Neural progenitor cell (in vitro differentiated cells): ENCODE data around the gene CDK5. TPM values are rescaled to one million over a fixed set of nuclear protein-coding genes. Genes with fewer than 3 reads are reported as not detected.

ENCODE experiments used
- DNase-seq: peaks from one replicate; pipeline ENCODE4 v3.0.0-alpha.2; 2016; ENCODE audit warnings: low spot score
- H2AFZ ChIP-seq: fragments of 200-600 bp; sonication (generic); replicated peaks from 2 replicates; pipeline ENCODE4 v1.6.1; 2016; ENCODE audit warnings: antibody characterized with exemption
- H3F3A ChIP-seq: fragments of 200-600 bp; sonication (generic); 2 replicates; pipeline ENCODE4 v1.6.1; 2016; ENCODE audit warnings: antibody characterized with exemption, low read depth
- H3K27ac ChIP-seq: fragments of 200-600 bp; sonication (generic); 2 replicates; pipeline ENCODE4 v1.5.1; 2016; ENCODE audit warnings: mild to moderate bottlenecking
- H3K27me3 ChIP-seq: fragments of 200-600 bp; sonication (generic); 2 replicates; pipeline ENCODE4 v1.6.1; 2016; ENCODE audit warnings: mild to moderate bottlenecking, moderate library complexity
- H3K36me3 ChIP-seq: fragments of 200-600 bp; sonication (generic); 2 replicates; pipeline ENCODE4 v1.5.1; 2016
- H3K4me1 ChIP-seq: fragments of 200-600 bp; sonication (generic); 2 replicates; pipeline ENCODE4 v1.6.1; 2016; ENCODE audit warnings: mixed run types
- H3K4me2 ChIP-seq: fragments of 200-600 bp; sonication (generic); 2 replicates; pipeline ENCODE4 v1.6.1; 2016
- H3K4me3 ChIP-seq: fragments of 200-600 bp; sonication (generic); 2 replicates; pipeline ENCODE4 v1.5.1; 2016
- H3K79me2 ChIP-seq: fragments of 200-600 bp; sonication (generic); 2 replicates; pipeline ENCODE4 v1.6.1; 2016; ENCODE audit warnings: low read depth
- H3K9ac ChIP-seq: fragments of 200-600 bp; sonication (generic); 2 replicates; pipeline ENCODE4 v1.6.1; 2016
- H3K9me3 ChIP-seq: fragments of 200-600 bp; sonication (generic); 2 replicates; pipeline ENCODE4 v1.5.1; 2016; ENCODE audit warnings: low read depth
- H4K20me1 ChIP-seq: fragments of 200-600 bp; sonication (generic); 2 replicates; pipeline ENCODE4 v1.6.1; 2016; ENCODE audit warnings: low read depth
- H3K27ac Mint-ChIP-seq: 3 replicates; pipeline ENCODE4 v1.8.0; 2021; ENCODE audit warnings: mixed read lengths
- H3K27me3 Mint-ChIP-seq: 2 replicates; pipeline ENCODE4 v1.8.0; 2022; ENCODE audit warnings: low read depth, mild to moderate bottlenecking, inconsistent platforms, moderate library complexity, mixed read lengths; ENCODE audit not compliant: insufficient read depth
- H3K36me3 Mint-ChIP-seq: 3 replicates; pipeline ENCODE4 v1.8.0; 2021; ENCODE audit warnings: mixed read lengths
- H3K4me1 Mint-ChIP-seq: 3 replicates; pipeline ENCODE4 v1.8.0; 2021; ENCODE audit warnings: mixed read lengths
- H3K4me3 Mint-ChIP-seq: 3 replicates; pipeline ENCODE4 v1.8.0; 2021; ENCODE audit warnings: mild to moderate bottlenecking, moderate library complexity, mixed read lengths
- H3K9me3 Mint-ChIP-seq: 3 replicates; pipeline ENCODE4 v1.8.0; 2020; ENCODE audit warnings: mixed read lengths
- EZH2 ChIP-seq: fragments of 200-600 bp; sonication (generic); IDR thresholded peaks from 2 replicates; pipeline ENCODE4 v1.6.1; 2017; ENCODE audit warnings: antibody characterized with exemption, mild to moderate bottlenecking, moderate library complexity
- EZH2phosphoT487 ChIP-seq: fragments of 200-600 bp; sonication (generic); IDR thresholded peaks from 2 replicates; pipeline ENCODE4 v1.6.1; 2017; ENCODE audit warnings: antibody characterized with exemption
- total RNA-seq: library from RNA; depleted of rRNA; stranded (reverse); fragments of >200 nt; gene quantifications from 2 replicates; pipeline ENCODE4 v1.2.3, GENCODE V29; 2015; ENCODE audit warnings: low replicate concordance
- TF ChIP-seq, protein P1 (sequence below): fragments of 200-600 bp; sonication (generic); IDR thresholded peaks from 2 replicates; pipeline ENCODE4 v1.5.1; 2017; ENCODE audit warnings: antibody characterized with exemption, mild to moderate bottlenecking

The CDK5 gene
- total RNA-seq, 1 donor from 2014 or later, result 8.1 TPM

DNA sequence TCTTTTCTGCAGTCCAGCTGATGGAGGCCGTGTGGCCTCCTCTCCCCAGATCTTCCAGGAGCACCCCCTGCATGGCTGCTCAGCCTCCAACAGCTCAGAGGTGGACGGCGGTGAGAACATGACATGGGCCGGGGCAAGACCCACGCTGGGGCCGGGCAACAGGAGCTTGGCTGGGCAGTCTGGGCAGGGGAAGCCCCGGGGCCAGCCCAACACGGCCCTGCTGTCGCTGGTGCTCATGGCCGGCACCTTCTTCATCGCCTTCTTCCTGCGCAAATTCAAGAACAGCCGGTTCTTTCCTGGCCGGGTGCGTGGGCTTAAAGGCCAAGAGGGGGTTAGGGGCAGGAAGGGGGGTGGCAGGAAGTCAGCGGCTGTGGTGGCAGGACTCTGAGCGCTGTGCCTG, 16.3 kb upstream of the CDK5 start:
- Histone ChIP-seq H3F3A (peaks cover 17% of the 10 kb centered on the region), H2AFZ (no peak overlapping the region), H3K9me3 (no peaks in the 10 kb centered on the region), H3K4me2 (no peak overlapping the region), H3K27me3 (no peaks in the 10 kb centered on the region), H3K36me3 (no peaks in the 10 kb centered on the region), H4K20me1 (peaks cover 13% of the 10 kb centered on the region), H3K79me2 (peaks cover 2% of the 10 kb centered on the region), H3K27ac (no peak overlapping the region), H3K9ac (no peak overlapping the region), H3K4me1 (peaks cover 4% of the 10 kb centered on the region), H3K4me3 (no peak overlapping the region)
- peaks cover 10% of the 10 kb centered on the region for H3K4me1 Mint-ChIP-seq
- TF ChIP-seq EZH2phosphoT487, result no peak
- TF ChIP-seq, protein P1, sequence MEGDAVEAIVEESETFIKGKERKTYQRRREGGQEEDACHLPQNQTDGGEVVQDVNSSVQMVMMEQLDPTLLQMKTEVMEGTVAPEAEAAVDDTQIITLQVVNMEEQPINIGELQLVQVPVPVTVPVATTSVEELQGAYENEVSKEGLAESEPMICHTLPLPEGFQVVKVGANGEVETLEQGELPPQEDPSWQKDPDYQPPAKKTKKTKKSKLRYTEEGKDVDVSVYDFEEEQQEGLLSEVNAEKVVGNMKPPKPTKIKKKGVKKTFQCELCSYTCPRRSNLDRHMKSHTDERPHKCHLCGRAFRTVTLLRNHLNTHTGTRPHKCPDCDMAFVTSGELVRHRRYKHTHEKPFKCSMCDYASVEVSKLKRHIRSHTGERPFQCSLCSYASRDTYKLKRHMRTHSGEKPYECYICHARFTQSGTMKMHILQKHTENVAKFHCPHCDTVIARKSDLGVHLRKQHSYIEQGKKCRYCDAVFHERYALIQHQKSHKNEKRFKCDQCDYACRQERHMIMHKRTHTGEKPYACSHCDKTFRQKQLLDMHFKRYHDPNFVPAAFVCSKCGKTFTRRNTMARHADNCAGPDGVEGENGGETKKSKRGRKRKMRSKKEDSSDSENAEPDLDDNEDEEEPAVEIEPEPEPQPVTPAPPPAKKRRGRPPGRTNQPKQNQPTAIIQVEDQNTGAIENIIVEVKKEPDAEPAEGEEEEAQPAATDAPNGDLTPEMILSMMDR, result no peak
- TF ChIP-seq EZH2, result no peak
- H3K27ac Mint-ChIP-seq, result no peak overlapping the region
- H3K4me3 Mint-ChIP-seq, result no peak overlapping the region
- H3K9me3 Mint-ChIP-seq, result no peaks in the 10 kb centered on the region
- H3K27me3 Mint-ChIP-seq, result peaks cover 8% of the 10 kb centered on the region
- peaks cover 11% of the 10 kb centered on the region for H3K36me3 Mint-ChIP-seq
- DNase-seq, result no peak

DNA sequence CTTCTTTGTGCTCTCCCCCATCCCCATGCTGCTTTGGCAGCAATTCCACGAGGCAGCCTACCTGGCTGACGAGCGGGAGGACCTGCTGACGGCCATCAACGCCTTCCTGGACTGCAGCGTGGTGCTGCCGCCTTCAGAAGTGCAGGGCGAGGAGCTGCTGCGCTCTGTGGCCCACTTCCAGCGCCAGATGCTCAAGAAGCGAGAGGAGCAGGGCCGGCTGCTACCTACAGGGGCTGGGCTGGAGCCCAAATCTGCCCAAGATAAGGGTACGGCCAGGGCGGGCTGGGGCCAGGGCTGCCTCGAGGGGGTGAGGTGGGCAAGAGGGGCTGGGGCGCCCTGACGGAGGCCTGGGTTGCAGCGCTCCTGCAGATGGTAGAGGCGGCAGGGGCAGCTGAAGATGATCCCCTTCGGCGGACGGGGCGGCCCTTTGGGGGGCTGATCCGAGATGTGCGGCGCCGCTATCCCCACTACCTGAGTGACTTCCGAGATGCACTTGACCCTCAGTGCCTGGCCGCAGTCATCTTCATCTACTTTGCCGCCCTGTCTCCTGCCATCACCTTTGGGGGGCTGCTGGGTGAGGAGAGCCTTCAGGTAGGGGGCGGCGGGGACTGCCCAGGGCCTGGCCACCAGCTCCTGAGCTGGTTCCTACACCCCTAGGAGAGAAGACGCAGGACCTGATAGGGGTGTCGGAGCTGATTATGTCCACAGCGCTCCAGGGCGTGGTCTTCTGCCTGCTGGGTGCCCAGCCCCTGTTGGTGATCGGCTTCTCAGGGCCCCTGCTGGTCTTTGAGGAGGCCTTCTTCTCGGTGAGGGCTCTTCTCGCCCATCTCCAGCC, 13.6 kb upstream of the CDK5 start:
- DNase-seq, result no peak
- H2AFZ ChIP-seq, result no peak overlapping the region
- H3K9me3 ChIP-seq, result no peaks in the 10 kb centered on the region
- Mint-ChIP-seq H3K27me3 (peaks cover 8% of the 10 kb centered on the region), H3K27ac (no peak overlapping the region), H3K4me1 (peaks cover 2% of the 10 kb centered on the region), H3K36me3 (peaks cover 14% of the 10 kb centered on the region), H3K9me3 (no peaks in the 10 kb centered on the region), H3K4me3 (no peak overlapping the region)
- H3K27me3 ChIP-seq, result no peaks in the 10 kb centered on the region
- no peaks in the 10 kb centered on the region for H3F3A ChIP-seq
- H3K27ac ChIP-seq, result no peak overlapping the region
- no peaks in the 10 kb centered on the region for H3K79me2 ChIP-seq
- H3K36me3 ChIP-seq, result no peaks in the 10 kb centered on the region
- no peaks in the 10 kb centered on the region for H3K4me1 ChIP-seq
- H4K20me1 ChIP-seq, result no peaks in the 10 kb centered on the region
- H3K9ac ChIP-seq, result no peak overlapping the region
- no peak overlapping the region for H3K4me2 ChIP-seq
- TF ChIP-seq EZH2phosphoT487 (no peak), EZH2 (no peak)
- TF ChIP-seq, protein P1, result no peak
- H3K4me3 ChIP-seq, result no peak overlapping the region

DNA sequence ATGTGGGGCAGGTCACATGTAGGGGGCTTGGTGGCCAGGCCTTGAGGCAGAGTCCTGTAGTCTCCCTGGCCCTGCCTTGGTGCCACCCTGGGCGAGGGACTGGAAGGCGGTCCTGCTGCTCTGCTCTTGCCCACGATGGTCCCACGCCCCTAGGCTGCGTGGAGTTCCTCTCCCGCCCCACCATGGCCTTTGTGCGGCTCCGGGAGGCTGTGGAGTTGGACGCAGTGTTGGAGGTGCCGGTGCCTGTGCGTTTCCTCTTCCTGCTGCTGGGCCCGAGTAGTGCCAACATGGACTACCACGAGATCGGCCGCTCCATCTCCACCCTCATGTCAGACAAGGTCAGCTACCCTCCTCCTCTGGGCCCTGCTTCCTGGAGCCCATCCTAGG, 12.9 kb upstream of the CDK5 start:
- Mint-ChIP-seq H3K27me3 (peaks cover 5% of the 10 kb centered on the region), H3K36me3 (peaks cover 13% of the 10 kb centered on the region), H3K4me1 (peaks cover 2% of the 10 kb centered on the region), H3K27ac (no peak overlapping the region), H3K9me3 (no peaks in the 10 kb centered on the region), H3K4me3 (no peak overlapping the region)
- DNase-seq, result no peak
- no peak overlapping the region for H3K9ac ChIP-seq
- H2AFZ ChIP-seq, result no peak overlapping the region
- no peaks in the 10 kb centered on the region for H4K20me1 ChIP-seq
- H3K27me3 ChIP-seq, result no peaks in the 10 kb centered on the region
- H3K4me2 ChIP-seq, result no peak overlapping the region
- no peak overlapping the region for H3K4me3 ChIP-seq
- TF ChIP-seq, protein P1, result no peak
- TF ChIP-seq EZH2, result no peak
- no peak for TF ChIP-seq EZH2phosphoT487
- no peak overlapping the region for H3K27ac ChIP-seq
- no peaks in the 10 kb centered on the region for H3K9me3 ChIP-seq
- no peaks in the 10 kb centered on the region for H3K4me1 ChIP-seq
- no peaks in the 10 kb centered on the region for H3K36me3 ChIP-seq
- no peaks in the 10 kb centered on the region for H3K79me2 ChIP-seq
- H3F3A ChIP-seq, result no peaks in the 10 kb centered on the region
